ENCODE results near the gene DOLPP1.
"Not testable (repeated sequence)": the region's sequence is repeated elsewhere in the genome, so short reads cannot be mapped to it uniquely, and the experiment has no call there.

Gene DOLPP1

GRCh38 chr9:129113645-129114304 is 32.9 kb downstream of the DOLPP1 start:
- no peak for DNase-seq

- DNase-seq, result no peak
Observed at GRCh38 chr9:129118799-129119198, 37.9 kb downstream of the DOLPP1 start.

GRCh38 chr9:129121483-129121882 is 40.6 kb downstream of the DOLPP1 start:
- no peak for DNase-seq

- DNase-seq, result no peak
Observed at GRCh38 chr9:129122133-129122532, 41.2 kb downstream of the DOLPP1 start.

GRCh38 chr9:129122976-129123375 is 42.1 kb downstream of the DOLPP1 start:
- DNase-seq, result not testable (repeated sequence)

- no peak for DNase-seq
Observed at GRCh38 chr9:129124506-129125069, 43.7 kb downstream of the DOLPP1 start.

GRCh38 chr9:129125478-129125877 is 44.6 kb downstream of the DOLPP1 start:
- no peak for DNase-seq

GRCh38 chr9:129126749-129127618 is 46.1 kb downstream of the DOLPP1 start:
- no peak for DNase-seq

GRCh38 chr9:129128689-129129088 is 47.8 kb downstream of the DOLPP1 start:
- no peak for DNase-seq

- DNase-seq, result not testable (repeated sequence)
Observed at GRCh38 chr9:129130271-129130670, 49.4 kb downstream of the DOLPP1 start.

- no peak for DNase-seq
Observed at GRCh38 chr9:129130791-129131190, 49.9 kb downstream of the DOLPP1 start.

- DNase-seq, result peak; percentile 44
Observed at GRCh38 chr9:129131300-129132145, 50.6 kb downstream of the DOLPP1 start.

GRCh38 chr9:129133082-129133481 is 52.2 kb downstream of the DOLPP1 start:
- DNase-seq, result no peak

GRCh38 chr9:129135476-129135875 is 54.6 kb downstream of the DOLPP1 start:
- DNase-seq, result no peak

- DNase-seq, result no peak
Observed at GRCh38 chr9:129136446-129137035, 55.6 kb downstream of the DOLPP1 start.

- DNase-seq, result no peak
Observed at GRCh38 chr9:129137292-129138143, 56.6 kb downstream of the DOLPP1 start.

- no peak for DNase-seq
Observed at GRCh38 chr9:129138144-129138462, 57.2 kb downstream of the DOLPP1 start.

- no peak for DNase-seq
Observed at GRCh38 chr9:129138476-129139232, 57.7 kb downstream of the DOLPP1 start.

GRCh38 chr9:129139233-129139992 is 58.5 kb downstream of the DOLPP1 start:
- no peak for DNase-seq

GRCh38 chr9:129139993-129140396 is 59.1 kb downstream of the DOLPP1 start:
- peak; percentile 27 for DNase-seq
